NCI-H2227 (cell line): ENCODE data around the gene SAMD8.
"Not testable (repeated sequence)": the region's sequence is repeated elsewhere in the genome, so short reads cannot be mapped to it uniquely, and the experiment has no call there.

Experiments used
- DNase-seq: peaks from one replicate; lab custom pipeline; 2025; ENCODE audit not compliant: unreplicated experiment; lab: John Stamatoyannopoulos, UW

Gene SAMD8

DNA sequence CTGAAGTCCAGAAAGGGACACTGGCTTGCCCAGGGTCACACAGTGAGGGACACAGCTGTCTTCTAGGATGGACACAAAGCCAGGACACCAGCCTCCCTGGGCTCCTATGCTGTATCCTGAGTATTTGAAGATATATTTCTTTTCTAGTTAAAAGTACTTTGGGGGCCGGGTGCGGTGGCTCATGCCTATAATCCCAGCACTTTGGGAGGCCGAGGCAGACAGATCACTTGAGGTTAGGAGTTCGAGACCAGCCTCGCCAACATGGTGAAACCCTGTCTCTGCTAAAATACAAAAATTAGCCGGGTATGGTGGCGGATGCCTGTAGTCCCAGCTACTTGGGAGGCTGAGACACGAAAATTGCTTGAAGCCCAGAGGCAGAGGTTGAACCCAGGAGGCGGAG, 4.6 kb upstream of the SAMD8 start:
- not testable (repeated sequence) for DNase-seq

DNA sequence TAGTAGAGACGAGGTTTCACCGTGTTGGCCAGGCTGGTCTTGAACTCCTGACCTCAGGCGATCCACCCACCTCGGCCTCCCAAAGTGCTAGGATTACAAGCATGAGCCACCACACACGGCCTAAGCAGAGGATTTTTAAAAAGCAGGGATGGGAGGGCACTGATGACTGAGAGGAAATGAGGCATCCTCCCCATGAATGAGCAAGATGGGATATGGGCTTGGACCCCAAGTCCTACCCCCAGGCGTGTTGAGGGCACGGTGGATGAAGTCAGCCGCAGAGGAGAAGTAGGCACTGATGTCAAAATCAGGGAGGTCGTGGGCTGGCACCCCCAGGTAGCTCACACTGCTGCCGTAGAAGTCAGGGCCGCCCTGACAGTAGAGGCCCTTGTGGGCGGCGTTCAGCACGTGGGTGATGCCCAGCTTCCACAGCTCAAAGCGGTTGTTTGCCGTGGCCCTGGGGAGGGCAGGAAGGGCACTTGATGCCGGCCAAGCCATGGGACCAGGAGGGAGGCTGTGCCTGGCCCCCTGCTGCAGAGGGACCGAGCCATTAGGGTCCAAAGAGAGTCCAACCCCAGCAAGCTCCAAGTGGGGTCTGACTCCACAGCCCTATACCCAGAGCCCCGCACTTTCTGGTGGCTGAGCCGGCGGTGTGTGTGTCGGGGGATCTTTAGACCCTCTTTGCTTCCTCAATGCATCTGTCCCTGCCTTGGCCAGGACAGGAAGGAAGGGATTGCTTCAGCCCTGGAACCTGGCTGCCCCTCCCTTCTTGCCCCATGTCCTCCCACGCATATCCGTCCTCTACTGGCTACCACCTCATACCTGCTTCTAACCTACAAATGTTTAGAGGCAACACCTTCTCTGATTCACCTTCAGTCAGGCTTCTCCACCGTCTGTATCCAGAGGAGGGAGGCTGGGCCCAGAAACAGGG, 3.4 kb upstream of the SAMD8 start:
- DNase-seq: no peak

DNA sequence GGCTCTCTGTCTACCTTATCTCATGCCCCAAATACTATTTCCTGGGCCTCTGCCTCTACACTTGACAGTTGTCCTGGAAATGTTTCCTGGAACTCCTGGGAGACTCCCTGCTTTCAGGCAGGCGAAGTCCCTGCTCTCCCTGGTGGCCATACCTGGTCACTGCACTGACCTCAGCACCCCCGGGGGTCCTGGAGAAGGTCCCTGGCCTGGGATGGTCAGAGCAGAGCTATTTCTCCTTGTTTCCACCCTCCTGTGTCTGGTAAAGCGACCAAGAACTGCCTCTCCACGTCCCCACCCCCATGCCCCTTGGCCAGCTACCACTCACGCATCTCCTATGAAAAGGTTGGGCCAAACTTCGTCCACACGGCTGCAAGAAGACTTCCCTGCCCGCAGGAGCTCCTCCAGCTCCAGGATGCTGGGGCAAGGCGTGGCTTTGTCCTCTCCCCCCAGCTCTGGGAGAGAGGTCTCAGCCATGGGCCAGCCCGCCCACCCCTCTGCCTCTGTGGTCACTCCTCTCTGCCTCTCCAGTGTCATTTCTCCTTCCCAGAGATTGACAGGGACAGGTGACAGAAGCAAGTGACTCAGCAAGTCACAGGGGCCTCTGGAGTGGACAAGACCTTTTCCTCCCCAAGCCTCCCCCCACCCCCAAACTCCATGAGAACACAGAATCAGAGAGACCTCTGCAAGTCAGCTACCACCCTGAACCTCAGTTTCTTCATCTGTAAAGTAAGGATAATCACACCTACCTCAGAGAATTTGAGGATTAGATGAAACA, 2.6 kb upstream of the SAMD8 start:
- DNase-seq: peak; percentile 32

DNA sequence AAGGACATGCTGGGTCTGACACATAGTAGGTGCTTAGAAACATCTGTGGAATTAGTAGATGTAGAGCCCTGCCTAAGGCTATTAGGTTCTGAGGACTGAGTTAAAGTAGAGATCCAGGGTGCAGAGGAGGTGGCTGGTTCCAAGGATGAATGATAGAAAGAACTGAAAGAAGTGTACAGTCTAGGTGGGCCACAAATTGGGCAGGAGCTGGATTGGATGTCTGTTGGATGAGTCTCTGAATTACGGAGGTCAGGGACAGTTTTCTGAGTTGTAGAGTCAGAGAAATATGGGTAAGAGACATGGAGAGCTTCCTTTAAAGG, 2.0 kb upstream of the SAMD8 start:
- no peak for DNase-seq

DNA sequence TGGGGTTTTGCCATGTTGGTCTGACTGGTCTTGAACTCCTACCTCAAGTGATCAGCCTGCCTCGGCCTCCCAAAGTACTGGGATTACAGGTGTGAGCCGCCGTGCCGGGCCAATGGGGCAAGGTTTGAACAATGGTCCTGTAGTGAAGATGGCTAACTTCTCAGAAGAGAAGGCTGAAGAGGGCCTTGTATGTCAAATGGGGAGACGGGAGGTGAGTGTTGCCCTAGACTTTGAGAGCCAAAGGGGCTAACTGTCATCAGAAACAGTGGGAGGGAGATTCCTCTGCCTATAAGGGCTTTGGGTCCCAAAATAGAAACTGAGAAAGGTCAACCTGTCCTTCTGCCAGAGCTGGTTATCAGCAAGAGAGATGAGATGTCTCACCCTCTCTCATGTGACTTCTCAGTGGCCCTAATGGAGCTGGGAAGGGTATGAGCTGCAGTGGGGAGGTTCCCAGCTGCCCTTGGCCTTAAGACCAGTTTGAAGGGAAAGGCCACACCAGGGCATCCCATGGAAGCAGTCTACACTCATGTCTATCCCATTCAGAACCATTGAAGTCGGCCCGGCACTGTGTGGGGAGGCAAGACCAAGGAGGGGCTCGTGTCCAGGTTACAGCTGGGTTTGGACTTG, 1.3 kb upstream of the SAMD8 start:
- no peak for DNase-seq

DNA sequence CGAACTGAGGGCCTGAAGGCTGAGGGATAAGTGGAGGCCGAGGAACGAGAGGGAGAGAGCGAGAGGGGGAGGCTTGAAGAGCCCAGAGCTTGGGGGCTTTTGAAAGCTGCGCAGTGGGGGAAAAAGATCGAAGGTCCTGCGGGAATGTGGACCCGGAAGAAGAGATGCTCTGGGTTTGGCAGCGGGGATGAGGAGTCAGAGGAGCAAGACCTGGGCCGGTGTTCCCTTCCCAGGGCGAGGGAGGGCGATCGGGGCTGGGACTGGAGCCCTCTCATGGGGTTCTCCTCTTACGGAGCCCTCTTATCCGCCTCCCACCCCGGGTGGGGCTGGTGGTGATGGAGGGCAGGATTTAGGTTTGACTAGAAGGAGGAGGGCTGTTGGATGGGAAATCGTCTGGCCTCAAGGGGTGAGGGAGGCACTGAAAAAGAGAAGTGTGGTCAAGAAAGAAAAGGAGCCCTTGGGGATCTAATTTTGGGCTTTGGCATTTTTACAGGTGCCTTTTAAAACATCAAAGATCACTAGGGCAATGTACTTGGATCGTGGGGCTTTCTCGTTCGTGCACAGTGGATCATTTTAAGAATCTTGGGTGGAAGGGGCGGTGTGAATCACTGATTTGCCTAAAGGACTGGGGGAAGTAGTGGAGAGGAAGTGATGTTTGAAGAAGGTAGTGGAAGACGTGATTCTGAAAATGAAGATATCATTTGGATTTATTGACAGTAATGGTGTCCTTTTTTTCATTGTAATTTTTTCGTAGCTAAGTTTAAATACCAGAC, 637 bp downstream of the SAMD8 start:
- peak; percentile 60 for DNase-seq

DNA sequence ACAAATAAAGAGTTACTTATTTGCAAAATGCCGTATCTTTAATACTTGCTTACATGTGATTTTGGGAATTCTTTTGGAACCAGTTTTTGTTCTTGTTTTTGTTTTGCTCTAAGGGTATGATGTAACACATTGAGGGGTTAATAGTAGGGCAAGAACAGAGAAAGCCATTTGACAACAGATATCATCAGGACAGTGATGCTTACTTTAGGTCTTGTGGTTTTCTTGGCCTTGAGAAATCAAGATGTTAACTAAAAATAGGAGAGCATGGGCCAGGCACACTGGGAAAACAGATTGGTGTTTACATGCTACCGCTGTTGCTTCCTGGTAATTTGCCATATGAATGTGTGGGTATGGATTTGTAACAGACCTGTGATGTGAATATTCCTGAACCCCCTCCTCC, 3.7 kb downstream of the SAMD8 start:
- no peak for DNase-seq

DNA sequence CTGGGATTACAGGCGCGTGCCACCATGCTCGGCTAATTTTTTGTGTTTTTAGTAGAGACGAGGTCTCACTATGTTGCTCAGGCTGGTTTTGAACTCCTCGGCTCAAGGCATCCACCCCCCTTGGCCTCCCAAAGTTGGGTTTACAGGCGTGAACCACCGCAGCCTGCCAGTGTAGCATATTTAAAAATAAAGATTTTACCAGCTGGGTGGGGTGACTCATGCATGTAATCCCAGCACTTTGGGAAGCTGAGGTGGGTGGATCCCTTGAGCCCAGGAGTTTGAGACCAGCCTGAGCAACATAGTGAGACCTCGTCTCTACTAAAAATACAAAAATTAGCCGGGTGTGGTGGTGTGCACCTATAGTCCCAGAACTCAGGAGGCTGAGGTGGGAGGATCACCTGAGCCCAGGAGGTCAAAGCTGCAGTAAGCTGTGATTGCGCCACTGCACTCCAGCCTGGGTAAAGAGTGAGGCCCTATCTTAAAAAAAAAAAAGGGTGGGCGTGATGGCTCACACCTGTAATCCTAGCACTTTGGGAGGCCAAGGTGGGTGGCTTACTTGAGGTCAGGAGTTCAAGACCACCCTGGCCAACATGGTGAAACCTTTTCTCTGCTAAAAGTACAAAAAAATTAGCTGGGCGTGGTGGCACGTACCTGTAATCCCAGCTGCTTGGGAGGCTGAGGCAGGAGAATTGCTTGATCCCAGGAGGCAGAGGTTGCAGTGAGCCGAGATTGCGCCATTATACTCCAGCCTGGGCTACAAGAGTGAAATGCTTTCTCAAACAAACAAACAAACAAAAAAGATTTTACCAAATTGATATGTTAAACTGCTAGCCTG, 5.7 kb downstream of the SAMD8 start:
- not testable (repeated sequence) for DNase-seq

DNA sequence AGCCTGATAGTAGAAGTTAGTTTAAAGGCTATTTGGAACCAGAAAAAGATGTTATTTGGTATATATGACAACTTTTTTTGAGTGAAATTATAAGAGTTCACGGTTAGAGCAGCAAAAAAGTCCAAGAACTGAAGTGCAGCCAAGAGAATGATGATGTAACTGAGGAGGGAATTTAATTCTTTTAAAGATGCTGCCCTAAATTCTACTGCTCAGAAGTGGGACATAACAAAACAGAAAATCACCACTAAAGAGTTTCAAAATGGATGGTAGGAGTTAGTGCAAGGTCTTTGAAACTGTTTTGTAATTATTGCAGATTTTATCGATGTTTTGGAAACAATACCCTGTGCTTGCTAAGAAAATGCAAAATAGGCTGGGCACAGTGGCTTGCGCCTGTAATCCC, 6.5 kb downstream of the SAMD8 start:
- no peak for DNase-seq

DNA sequence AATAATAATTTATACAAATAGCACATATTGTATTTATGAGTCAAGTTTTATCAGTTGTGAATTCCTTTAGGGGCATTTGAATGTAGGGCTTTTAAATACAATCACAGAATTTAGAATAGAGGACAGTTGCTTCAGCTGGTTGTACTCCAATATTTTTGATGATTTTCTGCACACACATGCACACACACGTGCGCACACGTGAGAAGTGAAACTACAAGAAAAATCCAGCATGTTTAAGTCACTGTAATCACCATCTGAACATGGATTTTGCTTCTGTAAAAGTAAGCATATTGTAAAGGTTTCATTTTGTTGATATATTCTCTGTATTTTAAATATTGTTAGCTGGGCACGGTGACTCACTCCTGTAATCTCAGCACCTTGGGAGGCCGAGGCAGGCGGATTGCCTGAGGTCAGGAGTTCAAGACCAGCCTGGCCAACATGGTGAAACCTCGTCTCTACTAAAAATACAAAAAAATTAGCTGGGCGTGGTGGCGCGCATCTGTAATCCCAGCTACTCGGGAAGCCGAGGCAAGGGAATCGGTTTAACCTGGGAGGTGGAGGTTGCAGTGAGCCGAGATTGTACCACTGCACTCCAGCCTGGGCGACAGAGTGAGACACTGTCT, 8.1 kb downstream of the SAMD8 start:
- not testable (repeated sequence) for DNase-seq

DNA sequence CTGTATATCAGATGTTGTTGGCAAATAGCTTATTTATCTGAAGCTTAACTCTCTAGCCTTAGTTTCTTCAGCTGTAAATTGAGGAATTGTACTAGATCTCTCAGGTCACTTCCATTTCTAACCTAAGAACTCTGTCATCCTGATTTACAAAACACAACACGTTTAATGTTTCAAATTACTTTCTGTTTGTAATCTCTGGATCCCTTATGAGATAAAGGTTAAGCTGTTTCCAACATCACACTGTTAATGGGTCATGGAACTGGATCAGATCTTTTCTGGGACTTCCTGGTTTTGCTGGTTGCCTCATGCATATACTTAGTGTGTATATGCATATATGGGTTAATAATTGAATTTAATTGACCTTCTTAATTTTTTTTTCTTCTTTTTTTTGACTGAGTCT, 9.9 kb downstream of the SAMD8 start:
- DNase-seq: no peak

DNA sequence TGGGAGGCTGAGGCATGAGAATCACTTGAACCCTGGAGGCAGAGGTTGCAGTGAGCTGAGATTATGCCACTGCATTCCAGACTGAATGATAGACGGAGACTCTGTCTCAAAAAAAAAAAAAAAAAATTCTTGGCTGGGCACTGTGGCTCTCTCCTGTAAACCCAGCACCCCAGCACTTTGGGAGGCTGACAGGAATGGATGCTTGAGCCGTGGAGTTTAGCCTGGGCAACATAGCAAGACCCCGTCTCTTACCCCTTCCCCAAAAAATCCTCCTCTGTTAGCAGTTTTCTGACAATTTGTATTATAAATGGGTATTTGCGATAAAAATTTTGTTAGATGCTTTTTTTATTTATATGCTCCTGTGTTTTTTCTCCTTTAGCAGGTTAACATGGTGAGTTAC, 11.0 kb downstream of the SAMD8 start:
- no peak for DNase-seq

DNA sequence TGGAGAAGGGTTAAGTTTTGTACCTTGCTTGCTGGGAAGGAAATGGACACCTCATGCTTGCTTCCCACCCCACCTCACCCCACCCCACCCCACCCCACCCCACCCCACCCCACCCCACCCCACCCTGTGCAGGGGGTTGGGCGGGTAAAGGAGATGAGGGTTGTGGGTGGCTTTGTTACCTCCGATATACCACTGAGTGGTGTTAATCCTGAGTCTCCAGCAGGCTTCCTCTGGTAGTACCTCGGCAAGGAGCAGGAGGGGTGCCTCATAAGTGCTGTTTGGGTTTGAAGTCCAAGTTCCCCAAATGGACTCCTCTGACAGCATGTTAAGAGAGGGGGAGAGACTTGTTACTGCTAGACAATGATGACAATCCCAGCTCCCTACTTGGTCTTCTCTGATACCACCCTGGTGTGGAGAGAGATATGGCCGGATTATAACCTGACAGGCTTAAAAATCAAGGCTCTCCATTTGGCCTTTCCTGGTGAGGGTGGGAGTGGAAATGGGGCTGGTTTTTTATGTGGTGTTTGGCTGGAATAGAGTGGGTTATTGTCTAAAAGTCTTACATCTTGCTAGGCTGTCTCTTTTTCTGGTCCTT, 11.7 kb downstream of the SAMD8 start:
- DNase-seq: no peak

DNA sequence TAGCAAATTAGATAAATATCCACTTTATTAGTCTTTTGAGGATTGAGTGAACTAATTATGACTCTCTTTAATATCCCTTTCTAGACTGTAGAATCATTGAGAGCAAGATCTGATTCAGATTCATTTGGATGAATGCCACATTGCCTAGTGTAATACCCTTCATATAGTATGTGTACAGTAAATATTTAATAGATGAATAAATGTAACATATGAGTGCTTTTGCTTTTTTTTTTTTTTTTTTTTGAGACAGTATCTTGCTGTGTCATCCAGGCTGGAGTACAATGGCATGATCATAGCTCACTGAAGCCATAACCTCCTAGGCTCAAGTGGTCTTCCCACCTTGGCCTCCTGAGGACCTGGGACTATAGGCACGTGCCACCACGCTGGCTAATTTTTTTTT, 14.8 kb downstream of the SAMD8 start:
- no peak for DNase-seq

DNA sequence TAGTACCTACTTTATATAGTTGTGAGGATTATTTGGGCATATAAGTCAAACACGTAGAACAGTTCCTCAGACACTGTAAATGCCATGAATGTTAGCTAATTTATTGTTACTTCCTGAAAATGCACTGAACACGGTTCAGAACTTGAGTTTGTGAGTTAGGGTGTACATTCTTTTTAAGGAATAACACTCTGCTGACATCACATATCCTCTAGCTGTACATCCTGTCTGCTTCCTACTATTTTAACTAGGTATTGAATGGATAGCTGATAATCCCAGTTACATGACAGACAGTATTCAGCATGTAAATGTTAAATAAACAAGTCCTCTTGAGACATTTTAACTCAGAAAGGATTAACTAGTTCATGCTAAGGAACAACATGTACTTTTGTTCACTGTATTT, 16.0 kb downstream of the SAMD8 start:
- DNase-seq: no peak

DNA sequence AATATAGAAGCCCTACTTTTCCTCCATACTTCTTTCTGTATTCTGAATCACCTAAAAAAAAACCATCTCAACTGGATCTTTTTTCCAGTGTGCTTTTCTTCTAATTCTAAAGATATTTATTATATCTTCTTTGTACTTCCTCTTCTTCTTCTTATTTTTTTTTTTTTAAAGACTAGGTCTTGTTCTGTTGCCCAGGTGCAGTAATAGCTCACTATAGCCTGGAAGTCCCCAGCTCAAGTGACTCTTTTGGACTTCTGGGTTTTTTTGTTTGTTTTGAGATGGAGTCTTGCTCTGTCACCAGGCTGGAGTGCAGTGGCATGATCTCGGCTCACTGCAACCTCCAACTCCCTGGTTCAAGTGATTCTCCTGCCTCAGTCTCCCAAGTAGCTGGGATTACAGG, 17.5 kb downstream of the SAMD8 start:
- not testable (repeated sequence) for DNase-seq

DNA sequence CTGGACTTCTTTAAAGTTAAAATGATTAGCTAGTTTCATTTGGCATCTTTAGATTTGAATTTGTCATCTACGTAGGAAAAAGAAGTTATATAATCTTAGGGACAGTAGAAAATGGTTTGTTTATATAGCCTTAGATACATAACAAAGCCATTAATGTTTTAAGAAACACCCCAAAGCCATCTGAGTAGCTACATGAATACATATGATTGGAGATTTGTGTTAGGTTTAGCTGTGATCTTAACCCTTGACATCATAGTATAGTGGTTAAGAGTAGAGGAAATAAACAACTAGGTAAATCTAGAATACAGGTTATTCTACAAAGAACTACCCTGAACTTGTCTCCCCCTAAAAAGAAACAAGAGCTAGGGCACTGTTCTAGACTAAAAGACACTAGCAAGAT, 18.1 kb downstream of the SAMD8 start:
- DNase-seq: no peak

DNA sequence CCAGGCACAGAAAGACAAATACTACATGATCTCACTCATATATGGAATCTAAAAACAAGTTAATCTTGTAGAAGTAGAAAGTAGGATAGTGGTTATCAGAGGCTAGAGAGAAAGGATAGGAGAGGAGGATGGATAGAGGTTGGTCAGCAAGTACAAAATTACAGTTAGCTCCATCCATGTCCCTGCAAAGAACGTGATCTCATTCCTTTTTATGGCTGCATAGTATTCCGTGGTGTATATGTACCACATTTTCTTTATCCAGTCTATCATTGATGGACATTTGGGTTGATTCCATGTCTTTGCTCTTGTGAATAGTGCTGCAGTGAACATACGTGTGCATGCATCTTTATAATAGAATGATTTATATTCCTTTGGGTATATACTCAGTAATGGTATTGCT, 22.2 kb downstream of the SAMD8 start:
- DNase-seq: not testable (repeated sequence)

DNA sequence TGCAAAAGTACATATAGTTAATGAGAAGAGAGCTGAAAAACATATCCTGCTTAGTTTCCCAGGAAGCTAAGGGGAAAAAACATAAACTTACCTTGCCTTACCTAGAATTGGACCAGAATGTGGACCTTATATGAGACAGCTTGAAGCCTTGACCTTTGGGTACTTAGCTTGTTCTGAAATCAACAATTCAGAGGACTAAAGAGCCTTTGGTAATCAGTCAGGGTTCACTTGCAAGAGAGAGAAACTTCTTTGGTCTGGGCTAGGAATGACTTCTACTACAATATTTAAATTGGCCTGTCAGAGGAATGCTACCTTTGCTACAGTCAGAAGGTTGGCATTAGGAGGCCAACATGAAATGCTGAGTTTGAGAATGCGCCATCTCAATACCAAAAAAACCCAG, 24.9 kb downstream of the SAMD8 start:
- no peak for DNase-seq
